SK-N-MC (cell line): ENCODE measurements around the gene SPOP.

ENCODE experiments used
- DNase-seq: peaks from one replicate; pipeline ENCODE4 v3.0.0-alpha.2; 2011; ENCODE audit warnings: low read depth, low spot score
- H3K27ac ChIP-seq: fragments of 200-600 bp; sonication (generic); 2 replicates; pipeline ENCODE4 v1.5.1; 2016; ENCODE audit warnings: mixed run types
- H3K36me3 ChIP-seq: fragments of 200-600 bp; sonication (generic); 2 replicates; pipeline ENCODE4 v1.6.1; 2017; ENCODE audit warnings: antibody characterized with exemption, low read length, mixed read lengths; ENCODE audit not compliant: insufficient read depth
- H3K4me3 ChIP-seq: fragments of 200-600 bp; sonication (generic); 2 replicates; pipeline ENCODE4 v1.5.1; 2016
- H3K9ac ChIP-seq: fragments of 200-600 bp; sonication (generic); 2 replicates; pipeline ENCODE4 v1.8.0; 2017; ENCODE audit warnings: mixed run types, mixed read lengths; ENCODE audit not compliant: insufficient read length
- H3K9me3 ChIP-seq: fragments of 200-600 bp; sonication (generic); 2 replicates; pipeline ENCODE4 v1.6.1; 2017; ENCODE audit warnings: low read depth, mild to moderate bottlenecking, antibody characterized with exemption, low read length, moderate library complexity, mixed read lengths
- EZH2 ChIP-seq: fragments of 200-600 bp; sonication (generic); IDR thresholded peaks from one replicate; pipeline ENCODE4 v1.6.1; 2017; ENCODE audit warnings: antibody characterized with exemption
- FOXP2 ChIP-seq: optimal IDR thresholded peaks from 2 replicates; pipeline ENCODE3; 2011; ENCODE audit warnings: mild to moderate bottlenecking, moderate library complexity; ENCODE audit not compliant: insufficient read depth; ENCODE audit errors: extremely low read length, control extremely low read depth
- POLR2AphosphoS5 ChIP-seq: IDR thresholded peaks from 2 replicates; pipeline ENCODE4 v1.6.1; 2012; ENCODE audit warnings: mild to moderate bottlenecking, low read depth, low read length, borderline replicate concordance

SPOP gene

GRCh38 chr17:49715717-49716279 lies 37.9 kb upstream of the SPOP start:
- no peak for TF ChIP-seq EZH2
- no peak for TF ChIP-seq POLR2AphosphoS5
- no peak for TF ChIP-seq FOXP2
- no peak for DNase-seq
- Histone ChIP-seq H3K4me3 (no peak overlapping the region), H3K9me3 (no peaks in the 10 kb centered on the region), H3K9ac (no peak overlapping the region), H3K36me3 (peaks cover 12% of the 10 kb centered on the region), H3K27ac (no peak overlapping the region)

DNA sequence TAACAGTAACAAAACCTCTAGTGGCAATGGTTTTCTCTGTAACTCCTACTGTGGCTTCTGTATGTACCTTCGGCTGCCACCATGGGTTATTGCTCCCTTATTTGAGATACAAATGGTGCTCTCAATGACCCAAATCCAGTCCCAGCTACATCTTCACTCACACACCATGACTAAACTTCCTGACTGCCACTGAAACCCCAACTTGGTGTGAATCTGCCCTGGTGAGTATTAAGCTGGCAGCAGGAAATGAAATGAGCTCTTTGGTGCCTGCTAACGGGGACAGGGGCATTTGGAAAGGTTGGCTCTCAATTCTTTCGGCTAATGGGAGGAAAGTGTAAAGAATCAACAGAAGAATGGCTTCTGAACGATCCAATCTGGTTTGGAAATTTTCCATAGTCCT lies 37.3 kb upstream of the SPOP start:
- H3K36me3 ChIP-seq: peaks cover 12% of the 10 kb centered on the region
- H3K4me3 ChIP-seq: no peak overlapping the region
- H3K9ac ChIP-seq: no peak overlapping the region
- TF ChIP-seq EZH2 (no peak), FOXP2 (no peak), POLR2AphosphoS5 (no peak)
- DNase-seq: no peak
- no peak overlapping the region for H3K27ac ChIP-seq
- H3K9me3 ChIP-seq: no peaks in the 10 kb centered on the region

- Histone ChIP-seq H3K9me3 (no peaks in the 10 kb centered on the region), H3K36me3 (peaks cover 25% of the 10 kb centered on the region), H3K4me3 (peak overlapping the region; percentile 91), H3K27ac (no peak overlapping the region), H3K9ac (no peak overlapping the region)
- no peak for TF ChIP-seq FOXP2
- TF ChIP-seq POLR2AphosphoS5: no peak
- TF ChIP-seq EZH2: no peak
- DNase-seq: no peak
Measured at GRCh38 chr17:49708515-49709183, 30.8 kb upstream of the SPOP start.

DNA sequence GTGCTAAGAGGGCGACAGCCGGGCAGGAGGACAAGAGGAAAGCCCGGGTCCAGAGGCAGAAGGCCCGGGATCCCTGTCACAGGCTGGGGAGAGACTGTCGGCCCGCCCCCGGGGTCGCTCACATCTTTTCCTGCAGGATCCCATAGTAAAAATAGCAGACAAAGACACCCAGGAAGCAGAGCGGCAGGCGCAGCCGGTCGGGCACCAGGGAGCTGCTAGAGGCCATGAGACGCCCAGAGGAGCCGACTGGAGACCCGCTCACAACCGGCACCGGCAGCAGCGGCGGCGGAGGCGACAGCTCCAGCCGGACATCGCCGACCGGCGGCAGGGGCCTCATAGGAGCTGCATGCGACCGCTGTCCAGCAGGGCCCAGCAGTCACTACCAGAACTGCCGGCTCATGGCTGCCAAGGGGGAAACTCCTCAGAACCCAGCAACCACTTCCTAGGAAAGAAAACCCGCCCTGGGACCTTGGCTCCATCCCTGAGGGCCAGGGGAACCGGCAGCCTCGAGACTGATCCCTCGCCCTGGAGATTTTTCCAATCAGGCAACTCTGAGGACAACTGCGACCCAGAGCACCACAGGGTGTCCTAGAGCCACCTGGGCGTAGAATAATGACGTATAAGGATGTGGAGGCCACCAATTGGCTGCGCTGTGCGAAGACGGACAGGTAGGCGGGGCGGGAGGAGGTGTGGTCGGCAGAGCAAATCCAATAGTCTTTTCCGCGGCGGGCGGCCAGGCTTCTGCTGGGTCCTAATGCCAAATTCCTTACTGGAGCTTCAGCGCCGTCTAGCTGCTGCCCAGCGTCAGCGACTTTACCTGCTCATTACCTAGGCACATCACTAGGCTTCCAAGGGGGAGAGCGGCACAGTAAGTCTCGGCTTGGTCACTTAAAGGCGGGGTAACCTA lies 30.0 kb upstream of the SPOP start, which contains the start of gene SLC35B1:
SLC35B1 (minus strand) TSS at position 357 of the 907 bp plus-strand sequence; CDS start at position 226, 131 bp downstream.
- peak within 1 kb of the TSS; percentile 91 for H3K4me3 ChIP-seq
- TF ChIP-seq EZH2 (no peak), POLR2AphosphoS5 (peak; percentile 77)

GRCh38 chr17:49707246-49707607 lies 29.3 kb upstream of the SPOP start:
- Histone ChIP-seq H3K27ac (peak overlapping the region; percentile 90; the same call in 1 of the 2 replicates), H3K4me3 (peak overlapping the region; percentile 91), H3K36me3 (peaks cover 36% of the 10 kb centered on the region), H3K9ac (peak overlapping the region; percentile 89), H3K9me3 (no peaks in the 10 kb centered on the region)
- DNase-seq: no peak
- TF ChIP-seq EZH2 (no peak), POLR2AphosphoS5 (no peak), FOXP2 (no peak)

More for the DNA sequence above, 30.0 kb upstream of the SPOP start, which contains the start of gene SLC35B1:
- peak within 1 kb of the TSS; percentile 89 for H3K9ac ChIP-seq
- no peaks in the 10 kb centered on the region for H3K9me3 ChIP-seq
- peak within 1 kb of the TSS; percentile 90 for H3K27ac ChIP-seq
- peak; percentile 96 for DNase-seq
- H3K36me3 ChIP-seq: peaks cover 32% of the 10 kb centered on the region

DNA sequence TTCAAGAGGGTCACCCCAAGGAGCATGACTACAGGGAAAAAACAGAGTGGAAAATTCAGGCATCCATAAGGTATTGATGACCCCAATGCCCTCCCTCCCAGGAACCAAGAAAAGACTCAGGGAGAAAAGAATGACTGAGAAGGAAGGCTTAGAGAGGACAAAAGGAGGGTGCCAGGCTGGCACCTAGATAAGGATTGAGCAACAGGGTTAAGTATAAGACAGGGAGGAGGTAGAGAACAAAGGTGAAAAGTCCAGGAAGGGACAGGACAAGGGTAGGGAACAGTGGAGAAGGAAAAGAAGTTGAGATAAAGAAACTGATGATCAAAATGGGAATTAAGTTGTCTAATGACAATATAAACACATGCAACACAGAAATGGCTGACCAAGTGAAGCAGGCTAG lies 27.4 kb upstream of the SPOP start:
- peaks cover 55% of the 10 kb centered on the region for H3K36me3 ChIP-seq
- no peak overlapping the region for H3K9ac ChIP-seq
- H3K27ac ChIP-seq: no peak overlapping the region
- H3K4me3 ChIP-seq: no peak overlapping the region
- no peaks in the 10 kb centered on the region for H3K9me3 ChIP-seq
- no peak for DNase-seq
- TF ChIP-seq EZH2 (no peak), FOXP2 (no peak), POLR2AphosphoS5 (no peak)

GRCh38 chr17:49703557-49704277 lies 25.8 kb upstream of the SPOP start:
- Histone ChIP-seq H3K27ac (no peak overlapping the region), H3K9ac (no peak overlapping the region), H3K36me3 (peaks cover 58% of the 10 kb centered on the region), H3K9me3 (no peaks in the 10 kb centered on the region), H3K4me3 (no peak overlapping the region)
- no peak for DNase-seq
- TF ChIP-seq POLR2AphosphoS5 (no peak), FOXP2 (no peak), EZH2 (no peak)

DNA sequence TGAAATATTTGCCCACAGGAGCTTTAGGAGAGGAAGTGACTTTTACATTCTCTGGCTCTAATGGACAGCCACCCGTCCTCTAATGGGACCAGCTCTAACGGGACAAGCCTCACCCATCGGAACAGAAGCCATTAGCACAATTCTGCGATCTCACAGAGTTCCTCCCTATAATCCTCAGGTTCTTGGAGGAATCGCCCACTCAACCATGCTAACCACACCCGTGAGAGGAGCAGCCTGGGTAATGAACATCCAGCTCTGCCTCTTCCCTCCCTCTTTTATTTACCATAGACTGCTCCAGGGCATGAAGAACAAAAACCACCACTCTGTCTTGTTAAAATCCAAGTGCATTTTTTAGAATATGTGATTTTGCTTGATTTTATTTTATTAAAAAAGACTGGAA lies 23.1 kb upstream of the SPOP start:
- Histone ChIP-seq H3K9ac (no peak overlapping the region), H3K36me3 (peaks cover 57% of the 10 kb centered on the region), H3K27ac (no peak overlapping the region), H3K4me3 (no peak overlapping the region), H3K9me3 (no peaks in the 10 kb centered on the region)
- DNase-seq: no peak
- TF ChIP-seq FOXP2: no peak
- TF ChIP-seq EZH2: no peak
- no peak for TF ChIP-seq POLR2AphosphoS5
